HG03565 (cell line): ENCODE results near the gene TBX1.

Experiments
- ATAC-seq: cut with Tn5 transposase; IDR thresholded peaks from one replicate; pipeline ENCODE4 v1.9.1; 2021; ENCODE audit warnings: mild to moderate bottlenecking, moderate library complexity; ENCODE audit not compliant: unreplicated experiment

Gene TBX1

GRCh38 chr22:19809741-19810140 is 49.2 kb downstream of the TBX1 start:
- ATAC-seq, result no peak

- no peak for ATAC-seq
Measured at GRCh38 chr22:19810381-19811201, 50.0 kb downstream of the TBX1 start.

GRCh38 chr22:19811211-19811621 is 50.6 kb downstream of the TBX1 start:
- no peak for ATAC-seq

- ATAC-seq, result no peak
Measured at GRCh38 chr22:19811811-19812771, 51.5 kb downstream of the TBX1 start.

- ATAC-seq, result no peak
Measured at GRCh38 chr22:19812910-19813309, 52.3 kb downstream of the TBX1 start.

GRCh38 chr22:19814428-19814827 is 53.9 kb downstream of the TBX1 start:
- ATAC-seq, result no peak

- ATAC-seq, result no peak
Measured at GRCh38 chr22:19815093-19815822, 54.7 kb downstream of the TBX1 start.

GRCh38 chr22:19815823-19816290 is 55.3 kb downstream of the TBX1 start:
- no peak for ATAC-seq

- no peak for ATAC-seq
Measured at GRCh38 chr22:19816372-19817119, 56.0 kb downstream of the TBX1 start.
